Activated naive CD4-positive, alpha-beta T cell treated with Interleukin-2 at 50 U/mL for 16 hours (primary cell): ENCODE measurements around the gene ATP5MC2.
"Not testable (repeated sequence)": the region's sequence is repeated elsewhere in the genome, so short reads cannot be mapped to it uniquely, and the experiment has no call there.

Source experiments
- DNase-seq: peaks from one replicate; pipeline ENCODE4 v3.0.0-alpha.2; 2020

Gene ATP5MC2

DNA sequence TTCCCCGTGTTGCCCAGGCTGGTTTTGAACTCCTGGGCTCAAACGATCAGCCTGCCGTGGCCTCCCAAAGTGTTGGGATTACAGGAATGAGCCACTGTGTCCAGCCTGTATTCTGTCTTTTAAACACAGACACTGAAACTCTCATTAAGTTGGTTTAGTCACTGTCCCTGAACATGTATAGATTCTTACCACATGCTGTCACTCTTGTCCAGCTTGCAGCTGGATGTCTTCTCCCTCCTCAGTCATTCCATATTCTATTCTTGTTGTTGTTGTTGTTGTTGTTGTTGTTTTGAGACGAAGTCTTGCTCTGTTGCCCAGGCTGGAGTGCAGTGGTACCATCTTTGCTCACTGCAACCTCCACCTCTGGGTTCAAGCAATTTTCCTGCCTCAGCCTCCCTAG, 12.3 kb upstream of the ATP5MC2 start:
- DNase-seq: no peak

DNA sequence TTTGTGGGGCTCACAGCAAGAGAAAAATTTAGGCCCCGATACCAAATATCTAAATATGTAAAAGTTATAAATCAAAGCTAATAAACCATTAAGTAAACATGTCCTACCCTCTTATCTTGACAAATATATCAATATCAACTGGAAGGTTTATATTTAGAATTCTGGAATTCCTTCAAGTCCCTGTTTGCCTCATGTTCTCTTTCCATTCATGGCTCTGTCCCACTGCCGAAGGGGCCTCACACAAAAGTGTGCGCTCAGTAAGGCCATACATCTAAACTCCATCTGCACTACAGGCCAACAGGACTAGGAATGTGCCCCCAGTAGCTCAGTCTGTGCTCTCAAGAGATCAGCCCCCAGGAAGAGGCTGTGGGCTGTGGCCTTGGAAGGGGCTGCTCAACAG, 10.6 kb upstream of the ATP5MC2 start:
- no peak for DNase-seq

DNA sequence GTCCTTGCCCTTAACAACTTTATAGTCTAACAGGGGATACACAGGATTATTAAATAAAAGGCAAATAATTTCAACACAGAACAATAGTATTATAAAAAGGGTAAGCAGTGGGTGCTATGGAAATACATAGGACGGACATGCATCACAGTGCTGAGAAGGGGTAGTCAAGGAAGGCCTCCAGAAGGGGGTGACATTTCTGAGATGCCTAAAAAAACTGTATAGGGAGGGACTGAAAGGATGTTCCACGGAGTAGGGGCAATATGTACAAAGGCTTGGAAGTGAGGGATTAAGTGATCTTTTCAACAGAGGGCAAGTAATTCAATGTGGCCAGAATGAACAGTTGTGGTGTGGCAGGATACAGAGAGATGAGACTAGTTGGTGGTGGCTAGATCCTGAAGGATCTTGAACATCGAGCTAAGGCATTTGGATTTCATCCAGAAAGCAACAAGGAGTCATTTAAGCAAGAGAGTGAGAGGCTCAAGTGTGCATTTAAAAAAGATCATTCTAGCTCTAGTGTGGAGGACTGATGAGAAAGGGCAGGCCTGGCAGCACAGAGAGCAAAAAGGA, 8.9 kb upstream of the ATP5MC2 start:
- no peak for DNase-seq

DNA sequence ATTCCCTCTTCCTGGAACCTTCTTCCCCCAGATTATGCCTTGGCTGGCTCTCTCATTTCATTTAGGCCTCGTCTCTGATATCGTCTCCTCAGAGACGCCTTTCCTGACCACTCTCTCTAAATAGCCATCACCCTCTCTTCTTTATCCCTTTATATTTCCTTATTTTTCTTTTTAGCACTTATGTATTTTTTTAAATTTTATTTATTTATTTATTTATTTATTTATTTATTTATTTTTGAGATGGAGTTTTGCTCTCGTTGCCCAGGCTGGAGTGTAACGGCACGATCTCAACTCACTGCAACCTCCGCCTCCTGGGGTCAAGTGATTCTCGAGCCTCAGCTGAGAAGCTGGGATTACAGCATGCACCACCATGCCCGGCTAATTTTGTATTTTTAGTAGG, 8.1 kb upstream of the ATP5MC2 start:
- DNase-seq: no peak

DNA sequence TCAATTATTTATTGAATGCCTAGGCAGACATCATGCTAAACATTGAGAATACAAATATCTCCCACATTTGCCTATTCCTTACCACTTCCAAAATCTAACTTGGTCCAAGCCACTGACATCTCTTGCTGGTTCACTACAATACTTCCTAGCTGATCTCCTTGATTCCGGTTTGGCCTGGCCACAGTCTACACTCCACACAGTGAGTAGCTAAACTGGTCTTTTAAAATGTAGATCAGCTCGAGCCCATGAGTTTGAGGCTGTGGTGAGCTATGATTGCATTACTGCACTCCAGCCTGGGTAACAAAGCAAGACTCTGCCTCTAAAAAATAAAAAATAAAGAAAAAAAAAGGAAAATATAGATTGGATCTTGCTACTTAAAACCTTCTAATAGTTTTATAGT, 7.6 kb upstream of the ATP5MC2 start:
- DNase-seq: no peak

DNA sequence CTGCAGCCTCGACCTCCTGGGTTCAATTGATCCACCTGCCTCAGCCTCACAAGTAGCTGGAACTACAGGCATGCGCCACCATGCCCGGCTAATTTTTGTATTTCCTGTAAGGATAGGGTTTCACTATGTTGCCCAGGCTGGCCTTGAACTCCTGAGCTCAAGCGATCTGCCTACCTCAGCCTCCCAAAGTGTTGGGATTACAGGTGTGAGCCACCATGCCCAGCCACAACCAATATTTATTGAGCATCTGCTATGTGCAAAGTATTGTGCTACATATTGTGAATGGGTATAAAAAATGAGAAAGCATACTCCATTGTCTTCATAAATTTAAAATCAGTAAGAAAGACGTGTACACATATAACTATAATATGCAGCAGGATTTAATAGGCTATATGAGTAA, 4.2 kb upstream of the ATP5MC2 start:
- not testable (repeated sequence) for DNase-seq

DNA sequence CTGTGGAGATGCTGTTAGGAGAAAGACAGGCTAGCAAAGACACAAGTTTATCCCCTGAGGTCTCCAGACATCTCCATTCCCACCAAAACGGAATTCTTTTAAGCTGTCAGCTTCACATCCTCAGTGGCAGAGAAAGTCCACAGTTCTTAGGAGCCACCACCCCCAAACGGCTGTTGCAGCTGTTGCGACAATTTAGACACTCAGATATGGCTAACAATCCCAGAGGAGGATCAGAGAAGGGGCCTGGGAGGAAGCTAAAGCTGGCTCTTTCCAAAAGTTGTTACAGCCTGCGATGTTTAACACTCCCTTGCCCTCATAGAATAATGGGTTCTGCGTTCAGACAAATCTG, 1.9 kb upstream of the ATP5MC2 start:
- no peak for DNase-seq

DNA sequence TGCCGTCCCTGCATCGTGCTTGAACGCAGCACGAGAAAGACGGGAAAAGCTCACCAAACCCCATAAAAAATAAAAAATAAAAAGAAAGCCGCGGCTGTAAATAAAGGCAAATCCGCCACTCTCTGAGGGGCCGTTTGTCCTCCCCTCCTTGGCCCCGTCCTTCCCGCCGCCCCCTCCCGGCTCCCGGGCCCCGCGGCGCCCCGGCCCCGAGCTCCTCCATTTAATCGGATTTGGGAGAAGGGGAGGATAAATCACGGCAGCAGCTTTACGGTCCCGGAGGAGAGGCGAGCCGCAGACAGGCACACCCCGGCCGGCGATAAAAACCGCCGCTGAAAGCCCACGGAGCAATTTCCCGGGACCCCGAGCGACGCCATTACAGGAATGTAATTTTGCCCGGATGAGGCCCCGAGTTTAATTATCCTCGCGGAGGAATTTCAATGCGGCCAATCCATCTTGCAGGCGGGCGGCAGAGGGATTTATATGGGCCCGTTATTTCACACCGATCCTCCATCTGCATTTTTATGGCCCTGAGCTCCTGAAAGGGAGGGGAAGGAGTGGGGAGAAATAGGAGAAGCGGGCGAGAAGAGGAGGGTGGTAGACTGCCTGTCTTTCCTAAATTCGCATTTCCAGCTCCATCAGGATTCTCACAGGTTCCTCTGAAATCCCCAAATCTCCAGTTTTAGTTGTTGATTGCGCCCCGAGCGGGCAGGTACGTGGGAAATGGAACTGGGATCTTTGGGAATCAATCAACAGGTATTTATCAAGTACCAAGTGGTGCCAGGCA, 1.3 kb upstream of the ATP5MC2 start:
- no peak for DNase-seq

DNA sequence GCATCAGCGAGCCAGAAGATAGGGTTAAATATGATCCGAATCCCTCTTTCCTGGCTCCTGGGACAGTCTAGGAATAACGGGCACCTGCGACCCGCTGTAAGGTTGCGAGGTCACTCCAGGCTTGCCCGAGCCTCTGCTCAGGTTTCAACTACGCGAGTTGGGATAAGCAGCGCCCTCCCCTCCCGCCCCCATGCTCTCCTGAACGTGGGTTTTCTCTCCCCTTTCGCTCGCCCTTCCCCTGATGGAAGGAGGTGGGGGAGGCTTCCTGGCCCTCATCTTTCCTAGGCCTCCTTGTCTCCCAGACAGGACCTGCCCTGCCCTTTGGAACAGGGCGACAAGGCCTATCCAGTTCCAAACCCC, 753 bp upstream of the ATP5MC2 start:
- DNase-seq: peak; percentile 21

DNA sequence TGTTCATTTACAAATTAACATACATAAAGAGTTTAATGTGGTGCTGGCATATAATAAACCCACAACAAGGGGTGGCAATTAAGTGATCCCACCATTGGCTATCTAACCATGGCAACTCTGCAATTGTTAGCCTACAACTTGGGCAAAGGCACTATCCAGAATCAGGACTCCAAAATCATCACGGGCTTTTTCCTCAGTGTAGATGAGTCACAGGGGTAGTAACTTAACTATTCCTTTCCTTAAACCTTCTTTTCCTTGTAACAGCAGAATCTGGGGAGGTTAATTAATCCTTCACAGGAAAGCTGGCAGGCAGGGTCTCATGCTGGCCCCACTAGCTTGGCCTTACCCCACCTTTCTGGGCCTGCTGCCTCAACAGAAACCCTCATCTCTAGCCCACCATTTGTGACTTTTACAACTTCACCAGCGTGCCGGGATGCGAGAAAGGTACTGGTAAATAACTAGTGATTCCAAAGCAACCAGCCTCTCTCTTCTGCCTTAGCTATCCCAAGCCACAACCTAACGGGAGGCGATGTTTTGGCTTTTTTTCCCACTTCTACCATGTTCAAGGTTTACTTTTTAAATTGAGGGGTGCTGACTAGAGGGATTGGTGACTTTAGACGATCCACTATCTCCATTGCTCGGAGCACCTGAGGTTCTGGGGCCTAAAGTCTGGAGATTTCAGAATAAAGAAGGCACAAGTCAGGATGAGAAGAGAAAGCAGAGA, 744 bp downstream of the ATP5MC2 start:
- DNase-seq: no peak

DNA sequence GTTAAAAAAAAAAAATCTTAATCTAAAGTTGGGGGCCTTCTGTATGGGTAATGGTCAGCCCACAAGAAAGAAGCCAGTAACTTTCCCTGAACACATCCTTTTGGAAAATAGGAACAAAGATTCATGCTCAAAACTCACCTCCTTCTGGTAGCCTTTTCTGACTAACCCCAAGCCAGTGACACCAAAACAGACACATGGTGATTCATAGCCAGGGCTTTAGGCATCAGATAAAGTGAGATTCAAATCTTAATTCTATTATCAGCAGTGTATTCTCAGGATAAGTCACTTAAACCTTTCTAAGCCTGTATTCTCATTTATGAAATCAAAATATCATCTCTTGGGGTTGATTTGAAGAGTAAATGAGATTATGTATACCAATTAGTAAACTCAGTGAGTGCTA, 4.9 kb downstream of the ATP5MC2 start:
- DNase-seq: no peak

DNA sequence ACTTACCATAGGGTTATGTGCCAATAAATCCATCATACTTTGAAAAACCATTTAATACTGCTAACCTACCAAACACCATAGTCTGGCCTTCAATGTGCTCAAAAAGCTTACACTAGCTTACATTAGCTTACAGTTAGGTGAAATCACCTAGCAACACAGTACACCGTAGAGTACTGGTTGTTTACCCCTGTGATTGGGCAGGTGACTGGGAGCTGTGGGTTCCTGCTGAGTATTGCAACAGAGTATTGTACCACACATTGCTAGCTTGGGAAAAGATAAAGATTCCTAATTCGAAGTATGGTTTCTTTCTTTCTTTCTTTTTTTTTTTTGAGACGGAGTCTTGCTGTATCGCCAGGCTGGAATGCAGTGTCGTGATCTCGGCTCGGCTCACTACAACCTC, 5.6 kb downstream of the ATP5MC2 start:
- DNase-seq: no peak

DNA sequence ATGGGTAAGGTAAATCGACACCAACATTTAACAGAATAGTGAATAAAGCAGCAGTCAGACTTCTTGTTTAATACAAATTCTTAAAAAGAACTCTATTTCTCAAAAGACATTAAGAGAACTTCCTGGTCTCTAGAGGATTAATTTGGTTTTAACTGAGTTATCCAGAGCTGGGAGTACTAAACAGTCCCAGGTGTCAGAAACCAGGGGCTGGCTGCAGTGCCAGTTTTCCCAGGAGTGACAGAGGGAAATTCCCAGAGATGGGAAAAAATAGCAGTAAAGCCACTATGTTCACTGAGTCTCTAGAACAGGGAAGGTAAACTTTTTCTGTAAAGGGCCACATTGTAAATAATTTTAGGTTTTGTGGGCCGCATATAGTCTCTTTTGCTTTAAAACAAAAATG, 8.8 kb downstream of the ATP5MC2 start:
- no peak for DNase-seq

DNA sequence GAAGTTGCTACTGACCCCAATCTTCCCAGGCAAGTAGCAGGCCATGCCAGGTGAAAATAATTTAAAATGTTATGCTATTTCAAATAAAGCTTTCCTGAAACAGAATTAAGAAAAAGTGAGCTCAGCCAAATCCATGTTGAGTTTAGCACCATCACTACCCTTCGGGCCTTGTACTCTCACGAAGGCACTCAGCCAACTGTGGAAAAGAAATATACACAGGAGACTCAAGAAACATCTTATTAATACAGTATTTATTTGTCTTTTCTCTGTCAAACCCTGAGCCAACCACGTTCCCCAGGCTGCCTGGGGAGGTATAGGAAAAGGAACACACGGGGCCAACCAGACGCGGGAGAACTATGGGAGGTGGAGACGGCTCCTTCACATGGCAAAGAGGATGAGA, 10.9 kb downstream of the ATP5MC2 start:
- DNase-seq: no peak

DNA sequence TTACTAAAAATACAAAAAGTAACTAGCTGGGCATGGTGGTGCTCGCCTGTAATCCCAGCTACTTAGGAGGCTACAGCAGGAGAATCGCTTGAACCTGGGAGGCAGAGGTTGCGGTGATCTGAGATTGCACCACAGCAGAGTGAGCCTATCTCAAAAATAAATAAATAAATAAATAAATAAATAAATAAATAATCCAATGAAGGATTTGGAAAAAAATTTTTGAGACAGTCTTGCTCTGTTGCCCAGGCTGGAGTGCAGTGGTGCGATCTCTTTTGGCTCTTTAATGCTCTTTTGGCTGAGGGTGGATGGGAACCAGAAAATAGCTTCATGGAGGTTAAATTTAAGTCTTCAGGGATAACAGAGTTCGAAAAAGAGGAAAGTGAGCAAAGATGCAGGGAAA, 11.7 kb downstream of the ATP5MC2 start:
- no peak for DNase-seq

DNA sequence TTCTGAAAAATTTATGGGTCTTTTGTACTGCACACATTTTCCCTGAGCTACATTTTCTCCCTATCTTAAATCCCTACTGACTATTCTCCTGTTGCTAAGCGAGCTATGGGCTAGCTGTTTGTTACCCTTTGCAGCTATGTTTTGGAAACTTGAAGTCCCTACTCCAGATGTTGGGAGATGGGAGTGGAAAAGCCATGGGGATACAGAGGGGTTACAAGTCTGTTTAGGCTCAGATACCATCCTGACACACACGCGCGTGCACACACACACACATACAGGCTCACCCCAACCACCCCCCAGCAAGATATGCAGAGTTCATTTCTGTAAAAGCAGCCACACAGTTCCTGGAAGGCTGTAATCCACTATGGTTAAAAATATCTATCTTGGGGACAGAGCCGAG, 15.8 kb downstream of the ATP5MC2 start:
- DNase-seq: no peak

DNA sequence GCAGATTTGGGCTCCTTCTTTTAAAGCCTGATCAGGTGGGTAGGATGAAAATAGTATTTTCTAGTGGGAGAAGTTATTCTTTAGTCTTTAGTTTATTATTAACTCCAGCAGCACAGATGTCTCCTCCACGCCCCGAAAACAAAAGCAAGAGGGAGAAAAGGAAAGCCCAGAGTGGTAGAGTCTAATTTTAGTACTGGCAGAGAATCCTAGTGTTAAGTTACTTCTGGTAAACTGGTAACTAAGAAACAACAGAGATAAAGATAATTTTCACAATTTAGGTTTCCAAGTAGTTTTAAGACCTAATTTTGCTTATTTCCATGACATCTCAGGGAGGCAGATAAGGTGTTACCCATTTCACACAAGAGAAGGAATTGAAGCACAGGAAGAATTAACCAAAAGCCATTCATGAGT, 16.3 kb downstream of the ATP5MC2 start:
- DNase-seq: no peak

DNA sequence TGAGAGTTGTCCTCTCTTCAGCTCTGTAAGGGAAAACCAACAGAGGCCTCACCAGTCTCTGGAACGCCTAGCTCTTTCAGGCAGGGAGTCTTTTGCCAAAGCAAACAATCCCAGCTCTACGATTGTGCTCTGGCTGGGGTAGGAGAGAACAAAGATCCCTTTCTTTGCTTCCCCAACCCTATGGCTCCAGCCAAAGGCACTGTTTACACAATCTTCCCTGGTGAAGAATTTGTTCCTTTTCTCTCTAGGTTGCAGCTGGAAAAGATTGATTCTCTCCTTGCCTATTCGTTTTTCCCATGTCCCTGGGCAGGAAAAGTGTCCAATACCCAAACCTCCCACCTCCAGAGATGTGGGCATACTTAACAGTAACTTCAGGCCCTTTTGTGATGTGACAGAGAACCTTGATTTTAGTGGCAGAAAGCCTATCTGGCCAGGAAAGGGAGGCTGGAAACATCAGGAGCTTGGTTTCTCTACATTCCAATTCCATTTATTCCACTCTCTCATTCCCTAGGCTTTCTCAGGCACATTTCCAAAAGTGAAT, 16.8 kb downstream of the ATP5MC2 start:
- DNase-seq: no peak

DNA sequence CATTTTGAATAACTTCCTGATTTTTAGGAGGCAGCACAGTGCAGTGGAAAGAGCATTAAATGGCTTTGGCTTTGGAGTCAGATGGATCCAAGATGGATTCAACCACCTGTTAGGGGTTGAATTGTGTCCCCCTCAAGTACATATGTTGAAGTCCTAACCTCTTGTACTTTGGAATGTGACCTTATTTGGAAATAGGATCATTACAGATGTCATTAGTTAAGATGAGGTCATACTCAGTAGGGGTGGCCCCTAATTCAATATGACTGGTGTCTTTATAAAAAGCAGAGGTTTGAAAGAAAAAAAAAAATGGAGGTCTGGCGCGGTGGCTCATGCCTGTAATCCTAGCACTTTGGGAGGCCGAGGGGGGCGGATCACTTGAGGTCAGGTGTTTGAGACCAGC, 18.8 kb downstream of the ATP5MC2 start:
- DNase-seq: no peak

DNA sequence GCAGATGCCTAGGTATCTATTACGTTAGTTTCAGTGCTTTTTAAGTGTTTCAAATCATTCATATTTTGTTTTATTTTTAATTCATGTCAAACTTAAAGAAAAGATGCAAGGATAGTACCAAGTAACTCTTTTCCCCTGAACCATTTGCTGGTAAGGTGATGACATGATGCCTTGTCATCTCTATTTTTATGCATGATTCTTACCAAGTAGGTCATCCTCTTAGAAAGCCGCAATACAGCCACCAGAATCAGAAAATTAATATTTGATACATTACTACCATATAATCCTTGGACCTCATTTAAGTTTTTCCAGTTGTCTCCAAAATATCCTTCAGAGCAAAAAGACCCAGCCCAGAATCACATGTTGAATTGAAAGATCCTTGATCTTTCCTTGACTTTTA, 22.3 kb downstream of the ATP5MC2 start:
- no peak for DNase-seq

DNA sequence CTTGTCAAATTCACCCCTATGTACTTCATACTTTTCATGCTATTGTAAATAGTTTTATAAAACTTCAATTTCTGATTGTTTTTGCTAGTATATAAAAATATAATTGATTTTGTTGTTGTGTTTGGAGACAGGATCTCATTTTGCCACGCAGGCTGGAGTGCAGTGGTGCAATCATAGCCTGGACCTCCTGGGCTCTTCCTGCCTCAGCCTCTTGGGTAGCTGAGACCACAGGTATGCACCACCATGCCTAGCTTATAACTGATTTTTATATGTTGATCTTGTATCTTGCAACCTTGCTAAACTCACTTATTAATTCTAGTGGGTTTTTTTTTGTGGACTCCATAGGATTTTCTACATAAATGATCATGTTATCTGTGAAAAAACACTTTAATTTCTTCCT, 23.5 kb downstream of the ATP5MC2 start:
- no peak for DNase-seq

DNA sequence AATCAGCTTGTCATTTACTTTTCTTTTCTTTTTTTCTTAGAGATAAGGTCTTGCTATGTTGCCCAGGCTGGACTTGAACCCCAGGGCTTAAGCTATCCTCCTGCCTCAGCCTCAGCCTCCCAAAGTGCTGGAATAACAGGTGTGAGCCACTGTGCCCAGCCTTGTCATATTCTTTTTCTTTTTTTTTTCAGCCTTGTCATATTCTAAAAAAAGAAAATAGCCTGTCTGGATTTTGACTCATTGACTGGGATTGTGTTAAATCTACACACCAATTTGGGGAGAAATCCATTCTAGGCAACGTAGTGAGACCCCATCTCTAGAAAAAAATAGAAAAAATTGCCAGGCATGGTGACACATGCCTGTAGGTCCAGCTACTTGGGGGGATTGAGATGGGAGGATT, 24.1 kb downstream of the ATP5MC2 start:
- no peak for DNase-seq

DNA sequence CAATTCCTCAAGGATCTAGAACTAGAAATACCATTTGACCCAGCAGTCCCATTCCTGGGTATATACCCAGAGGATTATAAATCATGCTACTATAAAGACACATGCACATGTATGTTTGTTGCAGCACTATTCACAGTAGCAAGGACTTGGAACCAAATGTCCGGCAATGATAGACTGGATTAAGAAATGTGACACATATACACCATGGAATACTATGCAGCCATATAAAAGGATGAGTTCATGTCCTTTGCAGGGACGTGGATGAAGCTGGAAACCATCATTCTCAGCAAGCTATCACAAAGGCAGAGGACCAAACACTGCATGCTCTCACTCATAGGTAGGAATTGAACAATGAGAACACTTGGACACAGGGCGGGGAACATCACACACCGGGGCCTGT, 29.6 kb downstream of the ATP5MC2 start:
- not testable (repeated sequence) for DNase-seq

DNA sequence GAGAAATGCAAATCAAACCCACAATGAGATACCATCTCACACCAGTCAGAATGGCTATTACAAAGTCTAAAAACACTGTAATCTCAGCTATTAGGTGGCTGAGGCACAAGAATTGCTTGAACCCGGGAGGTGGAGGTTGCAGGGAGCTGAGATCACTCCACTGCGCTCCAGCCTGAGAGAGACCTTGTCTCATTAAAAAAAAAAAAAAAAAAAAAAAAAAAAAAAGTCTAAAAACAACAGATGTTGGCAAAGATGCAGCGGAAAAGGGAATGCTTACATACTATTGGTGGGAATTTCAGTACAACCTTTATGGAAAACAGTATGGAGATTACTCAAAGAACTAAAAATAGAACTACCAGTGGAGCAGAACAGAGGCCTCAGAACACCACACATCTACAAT, 30.7 kb downstream of the ATP5MC2 start:
- DNase-seq: no peak
